ENCODE data around the gene BHLHE41. TPM values are rescaled to one million over a fixed set of nuclear protein-coding genes. Genes with fewer than 3 reads are reported as not detected.

BHLHE41 gene
- total and polyA plus RNA-seq, 4 donors = 1.7 to 39.0 (median 6.7) TPM

DNA sequence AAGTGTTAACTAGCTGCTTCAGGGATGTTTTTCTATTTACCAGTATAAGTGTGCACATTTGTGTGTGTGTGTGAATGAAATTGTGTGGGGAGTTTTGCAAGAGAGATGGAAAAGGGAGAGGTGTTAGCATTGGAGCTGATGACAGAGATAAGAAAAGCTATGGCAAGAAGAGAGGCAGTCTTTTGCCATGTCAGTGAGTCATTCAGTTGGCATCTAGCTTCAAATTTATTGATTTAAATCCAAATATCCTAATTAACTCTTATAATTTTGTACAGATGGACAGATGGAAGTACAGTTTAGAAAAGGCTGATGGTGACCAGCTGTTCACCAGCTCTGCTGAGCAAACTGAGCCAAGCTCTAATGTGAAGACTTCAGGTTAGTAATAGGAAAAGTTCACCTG lies 3.3 kb upstream of the BHLHE41 start:
- no peaks in the 10 kb centered on the region for H3K9me3 ChIP-seq (ENCODE audit: control insufficient read depth in 4 of 4, insufficient read depth in 3 of 4, low read length in 3 of 4)
- ATAC-seq (ENCODE audit: insufficient read depth, low FRiP score) = no peak
- no peak overlapping the region for H3K4me3 ChIP-seq
- H3K9ac ChIP-seq (ENCODE audit: insufficient read depth in 1 of 2, low read length in 2 of 2) = no peak overlapping the region
- H3K36me3 ChIP-seq (ENCODE audit: control insufficient read depth in 4 of 4, insufficient read depth in 4 of 4, low read length in 4 of 4) = no peaks in the 10 kb centered on the region
- peaks cover 8 to 72% (median 53%) of the 10 kb centered on the region in 3 donors for H3K27me3 ChIP-seq (ENCODE audit: control insufficient read depth in 3 of 3, insufficient read depth in 3 of 3, low read length in 2 of 3)
- H3K4me1 ChIP-seq (ENCODE audit: control insufficient read depth in 5 of 5, insufficient read depth in 5 of 5, low read length in 5 of 5) = peaks cover 2 to 15% (median 7%) of the 10 kb centered on the region in 5 donors
- no peak for DNase-seq
- TF ChIP-seq, protein P1, sequence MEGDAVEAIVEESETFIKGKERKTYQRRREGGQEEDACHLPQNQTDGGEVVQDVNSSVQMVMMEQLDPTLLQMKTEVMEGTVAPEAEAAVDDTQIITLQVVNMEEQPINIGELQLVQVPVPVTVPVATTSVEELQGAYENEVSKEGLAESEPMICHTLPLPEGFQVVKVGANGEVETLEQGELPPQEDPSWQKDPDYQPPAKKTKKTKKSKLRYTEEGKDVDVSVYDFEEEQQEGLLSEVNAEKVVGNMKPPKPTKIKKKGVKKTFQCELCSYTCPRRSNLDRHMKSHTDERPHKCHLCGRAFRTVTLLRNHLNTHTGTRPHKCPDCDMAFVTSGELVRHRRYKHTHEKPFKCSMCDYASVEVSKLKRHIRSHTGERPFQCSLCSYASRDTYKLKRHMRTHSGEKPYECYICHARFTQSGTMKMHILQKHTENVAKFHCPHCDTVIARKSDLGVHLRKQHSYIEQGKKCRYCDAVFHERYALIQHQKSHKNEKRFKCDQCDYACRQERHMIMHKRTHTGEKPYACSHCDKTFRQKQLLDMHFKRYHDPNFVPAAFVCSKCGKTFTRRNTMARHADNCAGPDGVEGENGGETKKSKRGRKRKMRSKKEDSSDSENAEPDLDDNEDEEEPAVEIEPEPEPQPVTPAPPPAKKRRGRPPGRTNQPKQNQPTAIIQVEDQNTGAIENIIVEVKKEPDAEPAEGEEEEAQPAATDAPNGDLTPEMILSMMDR (IDR thresholded peaks at IDR 0.05; ENCODE audit: control extremely low read depth, extremely low read depth) = no peak
- no peak overlapping the region for H3K27ac ChIP-seq (ENCODE audit: low read depth in 1 of 2, low read length in 1 of 2)

DNA sequence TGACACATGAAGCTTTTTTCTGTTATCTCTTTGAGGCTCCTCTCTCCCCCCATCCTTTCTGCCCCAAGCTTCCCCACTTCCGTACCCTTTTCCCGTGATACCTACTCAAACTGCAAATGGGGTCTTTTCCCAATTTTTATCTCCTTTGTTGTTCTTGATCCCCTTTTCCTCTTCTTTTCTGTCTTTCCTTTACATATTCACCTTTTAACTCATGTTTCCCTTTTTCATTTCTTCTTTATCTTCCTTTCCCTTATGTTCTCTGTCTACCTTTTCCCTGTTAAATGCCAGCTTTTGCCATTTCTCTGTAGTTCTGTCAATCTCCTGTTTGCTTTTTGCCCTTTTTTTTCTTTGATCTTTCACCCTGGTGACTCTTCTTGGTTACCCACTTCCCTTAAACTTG lies 2.6 kb upstream of the BHLHE41 start:
- Histone ChIP-seq H3K36me3 (ENCODE audit: control insufficient read depth in 4 of 4, insufficient read depth in 4 of 4, low read length in 4 of 4) (no peaks in the 10 kb centered on the region), H3K27me3 (ENCODE audit: control insufficient read depth in 3 of 3, insufficient read depth in 3 of 3, low read length in 2 of 3) (peaks cover 8 to 77% (median 58%) of the 10 kb centered on the region in 3 donors), H3K9me3 (ENCODE audit: control insufficient read depth in 4 of 4, insufficient read depth in 3 of 4, low read length in 3 of 4) (no peaks in the 10 kb centered on the region), H3K4me3 (no peak overlapping the region), H3K4me1 (ENCODE audit: control insufficient read depth in 5 of 5, insufficient read depth in 5 of 5, low read length in 5 of 5) (peaks cover 2 to 21% (median 7%) of the 10 kb centered on the region in 5 donors), H3K9ac (ENCODE audit: insufficient read depth in 1 of 2, low read length in 2 of 2) (no peak overlapping the region), H3K27ac (ENCODE audit: low read depth in 1 of 2, low read length in 1 of 2) (no peak overlapping the region)
- ATAC-seq (ENCODE audit: insufficient read depth, low FRiP score) = no peak
- no peak for DNase-seq
- TF ChIP-seq, protein P1 (IDR thresholded peaks at IDR 0.05; ENCODE audit: control extremely low read depth, extremely low read depth) = no peak
- WGBS, 2 donors = 73 to 82% methylated on average over 2 of the region's 2 CpGs

DNA sequence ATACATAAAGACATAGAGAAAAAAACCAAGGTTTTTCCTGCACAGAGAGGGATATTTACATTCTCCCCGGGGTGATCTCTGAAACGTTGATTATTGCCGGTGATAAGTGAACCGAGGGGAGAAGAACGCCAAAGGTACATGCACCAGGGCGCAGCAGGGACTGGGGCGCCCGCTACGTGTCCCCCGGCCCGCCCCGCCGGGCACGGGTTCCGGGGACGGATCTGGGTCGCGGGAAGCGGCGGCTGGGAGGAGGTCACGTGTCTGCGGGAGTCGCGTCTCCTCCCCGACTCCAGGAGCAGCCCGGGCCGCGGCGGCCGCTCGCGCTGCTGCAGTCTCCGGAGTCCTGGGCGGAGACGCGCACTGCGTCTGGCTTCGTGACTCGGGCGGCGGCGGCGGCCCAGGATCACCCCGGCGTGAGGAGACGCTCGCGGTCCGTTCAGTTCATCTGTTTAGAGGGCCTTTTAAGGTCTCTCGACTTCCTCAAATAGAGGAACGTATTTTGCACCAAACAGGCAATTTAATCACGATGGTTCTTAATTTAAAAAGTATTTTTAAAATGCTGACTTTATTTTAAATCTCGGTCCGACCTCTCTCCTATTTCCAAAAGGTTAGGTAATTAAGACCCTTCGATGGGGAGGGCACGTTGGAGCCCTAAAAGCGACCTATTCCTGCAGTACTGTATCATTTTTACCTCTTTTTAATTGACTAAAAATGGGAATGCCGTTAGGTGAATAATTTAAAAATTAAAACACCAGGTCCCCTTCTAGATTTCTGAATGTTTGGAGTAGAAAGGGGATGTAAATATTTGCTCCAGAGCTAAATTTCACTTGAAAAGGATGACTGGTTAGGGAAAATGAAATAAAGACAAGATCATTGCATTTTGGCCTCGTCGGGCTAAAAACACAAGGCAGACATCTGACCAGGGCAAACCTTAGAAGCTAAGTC lies 1.8 kb upstream of the BHLHE41 start:
- ATAC-seq (ENCODE audit: insufficient read depth, low FRiP score) (peak; percentile 74), DNase-seq (peak; percentile 77 to 85 (median 79))
- H3K36me3 ChIP-seq (ENCODE audit: control insufficient read depth in 4 of 4, insufficient read depth in 4 of 4, low read length in 4 of 4) = no peaks in the 10 kb centered on the region
- 4 to 5% methylated on average over 58 to 60 of the region's 60 CpGs for WGBS, 2 donors
- peak overlapping the region; percentile 88 to 100 for H3K27ac ChIP-seq (ENCODE audit: low read depth in 1 of 2, low read length in 1 of 2)
- TF ChIP-seq, protein P1 (IDR thresholded peaks at IDR 0.05; ENCODE audit: control extremely low read depth, extremely low read depth) = no peak
- peaks cover 8 to 75% (median 61%) of the 10 kb centered on the region in 3 donors for H3K27me3 ChIP-seq (ENCODE audit: control insufficient read depth in 3 of 3, insufficient read depth in 3 of 3, low read length in 2 of 3)
- H3K4me1 ChIP-seq (ENCODE audit: control insufficient read depth in 5 of 5, insufficient read depth in 5 of 5, low read length in 5 of 5) = peaks cover 2 to 24% (median 7%) of the 10 kb centered on the region in 5 donors
- peak overlapping the region; percentile 38 for H3K4me3 ChIP-seq
- H3K9ac ChIP-seq (ENCODE audit: insufficient read depth in 1 of 2, low read length in 2 of 2) = peak overlapping the region in 1 of 2 donors; percentile 8
- no peaks in the 10 kb centered on the region for H3K9me3 ChIP-seq (ENCODE audit: control insufficient read depth in 4 of 4, insufficient read depth in 3 of 4, low read length in 3 of 4)
